ENCODE data around the gene SIK2.

SIK2 gene

DNA sequence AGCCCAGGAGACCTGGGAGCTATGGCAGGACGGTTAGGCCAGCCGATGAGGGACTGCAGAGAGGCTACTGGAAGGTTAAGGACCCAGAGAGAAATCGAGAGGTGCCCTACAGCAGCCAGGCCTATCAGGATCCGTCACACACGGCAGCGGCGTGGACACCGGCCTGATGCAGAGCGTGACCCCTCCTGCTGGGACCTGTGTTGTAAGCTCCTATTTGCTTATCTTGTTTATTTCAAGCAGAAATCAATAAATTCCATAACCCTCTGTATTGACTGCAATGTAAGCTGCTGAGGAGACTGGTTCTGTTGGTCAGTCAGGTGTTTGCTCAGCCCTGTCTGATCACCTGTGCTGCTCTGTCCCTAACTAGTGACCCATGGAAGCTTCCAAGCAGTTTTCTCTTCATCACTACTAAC, 124.1 kb downstream of the SIK2 start:
- no peak for DNase-seq (ENCODE audit: low read depth in 1 of 2, low spot score in 1 of 2)

DNA sequence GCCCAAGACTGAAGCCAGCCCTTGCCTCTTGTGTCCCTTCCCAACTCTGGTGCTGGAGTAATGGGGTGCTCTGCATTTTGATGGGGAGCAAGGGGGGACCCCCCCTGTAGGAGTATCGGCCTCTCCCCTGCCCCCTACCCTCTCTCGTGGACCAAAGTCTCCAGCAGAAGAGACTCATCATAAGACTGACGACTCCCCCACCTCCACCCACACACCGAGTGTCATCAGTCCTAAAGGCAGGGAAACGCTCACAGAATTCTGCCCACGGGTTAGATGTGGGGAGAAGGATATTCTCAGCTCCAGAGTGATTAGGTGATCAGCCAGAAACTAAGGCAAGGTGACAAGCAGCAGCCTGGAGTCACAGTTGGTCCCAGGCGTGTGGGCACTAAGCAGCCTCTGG, 125.2 kb downstream of the SIK2 start:
- no peak for DNase-seq (ENCODE audit: low read depth in 1 of 2, low spot score in 1 of 2)

DNA sequence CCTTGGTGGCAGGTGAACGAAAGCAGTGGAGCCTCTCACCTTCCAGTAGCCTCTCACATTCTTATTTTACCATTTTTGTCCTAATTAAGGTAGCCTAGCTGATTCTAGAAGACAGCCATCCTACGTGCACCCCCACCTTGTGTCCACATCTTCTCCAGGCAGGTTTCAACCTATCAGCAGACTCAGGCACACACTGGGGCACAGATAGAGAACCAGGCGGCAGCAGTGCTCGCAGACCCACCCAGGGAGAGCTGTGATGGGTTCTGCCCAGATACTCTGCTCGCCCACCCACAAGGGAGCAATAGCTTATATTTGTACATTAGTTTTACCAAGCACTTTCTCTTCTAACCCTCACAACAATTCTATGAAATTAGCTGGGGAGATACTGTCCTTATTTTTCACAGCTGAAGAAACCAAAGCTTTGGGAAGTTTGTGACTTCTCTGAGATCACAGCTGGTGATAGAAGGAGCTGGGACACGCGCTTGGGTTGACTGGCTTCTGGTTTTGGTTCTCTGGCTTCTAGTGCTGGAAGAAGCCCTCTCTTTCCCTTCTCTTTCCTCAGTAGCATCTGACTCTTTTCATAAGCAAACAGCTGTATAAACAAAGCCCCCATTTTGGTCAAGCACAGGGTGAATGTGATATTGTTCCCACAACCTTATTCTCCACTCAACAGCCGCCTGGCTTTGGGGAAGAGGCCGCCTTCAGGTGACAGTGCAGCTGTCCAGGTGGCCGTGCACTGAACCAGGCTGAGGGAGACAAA, 127.0 kb downstream of the SIK2 start:
- no peak for DNase-seq (ENCODE audit: low read depth in 1 of 2, low spot score in 1 of 2)

DNA sequence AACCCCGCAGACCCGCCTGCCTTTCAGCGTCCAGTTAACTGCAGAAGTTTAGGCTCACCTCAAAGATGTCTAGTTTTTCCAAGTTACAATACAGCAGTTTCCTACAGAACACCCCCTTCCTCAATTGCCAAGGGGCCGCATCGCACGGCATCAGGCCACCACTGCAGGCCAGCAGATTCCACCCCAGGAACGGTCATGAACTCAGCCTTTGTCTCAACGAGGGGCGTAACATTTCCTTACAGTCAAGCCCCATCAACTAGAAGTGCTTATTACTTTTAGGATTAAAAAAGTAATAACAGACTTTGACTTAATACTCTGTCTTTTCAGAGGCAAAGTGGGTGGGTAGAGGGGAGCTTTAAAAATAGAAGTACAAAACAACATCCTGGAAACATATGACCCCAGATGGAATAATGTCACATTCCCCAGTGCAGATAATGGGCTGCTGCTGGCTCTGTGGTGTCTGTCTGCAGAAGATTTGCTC, 127.6 kb downstream of the SIK2 start:
- no peak for DNase-seq (ENCODE audit: low read depth in 1 of 2, low spot score in 1 of 2)

DNA sequence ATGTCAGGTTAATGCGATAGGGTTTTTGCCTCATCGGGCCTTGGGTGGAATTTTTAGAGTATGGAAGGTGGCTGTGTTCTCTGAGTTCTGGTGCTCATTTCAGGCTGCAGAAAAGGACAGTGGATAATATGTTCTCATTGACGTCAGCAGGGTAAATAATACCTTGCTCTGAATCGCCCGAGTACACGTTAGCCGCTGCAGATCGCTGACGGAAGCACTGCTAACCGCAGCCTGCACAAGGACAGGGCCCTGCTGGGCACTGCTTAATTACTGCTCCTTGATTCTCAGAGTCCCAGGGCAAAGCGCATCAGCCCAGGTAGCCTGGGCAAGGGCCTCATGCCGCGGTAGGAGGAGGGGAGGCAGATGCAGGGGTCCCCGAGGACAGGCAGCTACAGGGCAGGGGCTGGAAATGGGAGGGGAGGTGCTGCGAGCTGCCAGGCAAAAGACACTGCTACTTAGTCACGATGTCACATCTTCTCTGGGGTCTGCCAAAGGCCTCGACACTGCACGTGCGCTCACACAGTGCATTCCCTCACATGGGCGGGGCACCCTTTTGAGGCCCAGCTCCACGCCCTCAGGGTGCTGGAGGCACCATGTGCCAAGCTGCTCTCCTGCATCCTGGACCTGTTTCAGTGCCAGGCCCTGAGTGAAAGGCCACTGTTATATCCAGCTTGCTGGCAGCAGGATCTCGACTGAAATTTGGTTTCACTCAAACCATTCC, 128.8 kb downstream of the SIK2 start:
- no peak for DNase-seq (ENCODE audit: low read depth in 1 of 2, low spot score in 1 of 2)

DNA sequence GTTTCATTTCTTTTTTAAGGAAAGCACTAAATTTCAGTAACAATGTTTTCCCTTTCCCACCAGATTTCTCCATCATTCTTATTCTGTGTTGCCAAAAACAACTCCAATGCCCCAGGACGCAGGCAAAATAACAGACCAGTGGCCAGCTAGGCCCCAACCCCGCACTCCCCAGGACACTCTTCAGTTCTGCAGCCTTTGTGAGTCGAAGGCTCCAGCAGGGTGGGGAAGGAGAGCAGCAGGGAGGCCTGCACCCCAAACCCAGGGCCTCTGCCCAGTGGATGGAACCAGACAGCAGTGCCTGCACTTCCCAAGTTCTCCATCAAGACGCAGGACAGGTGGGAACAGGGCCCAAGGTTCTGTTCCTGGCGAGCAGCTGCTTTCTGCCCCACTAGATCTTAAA, 129.6 kb downstream of the SIK2 start:
- no peak for DNase-seq (ENCODE audit: low read depth in 1 of 2, low spot score in 1 of 2)

DNA sequence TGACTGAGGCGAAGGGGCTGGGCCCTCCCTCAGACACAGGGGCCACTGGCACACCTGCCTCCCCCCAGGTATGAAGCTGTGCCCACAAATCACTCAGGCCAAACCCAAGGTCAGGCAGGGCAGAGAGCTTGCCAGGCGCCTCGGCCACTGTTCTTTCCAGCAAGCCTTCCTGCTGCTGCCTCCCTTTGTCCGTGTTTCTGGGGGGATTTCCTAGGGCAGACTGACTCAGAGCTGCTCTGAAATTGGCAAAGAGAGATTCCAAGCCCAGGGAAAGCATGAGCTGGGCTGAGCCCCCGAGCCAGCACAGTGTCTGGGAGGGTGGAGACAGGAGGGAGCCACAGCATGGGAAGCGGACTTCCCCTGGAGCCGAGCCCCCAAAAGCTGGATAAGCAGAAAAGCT, 130.8 kb downstream of the SIK2 start:
- DNase-seq (ENCODE audit: low read depth in 1 of 2, low spot score in 1 of 2) = no peak

DNA sequence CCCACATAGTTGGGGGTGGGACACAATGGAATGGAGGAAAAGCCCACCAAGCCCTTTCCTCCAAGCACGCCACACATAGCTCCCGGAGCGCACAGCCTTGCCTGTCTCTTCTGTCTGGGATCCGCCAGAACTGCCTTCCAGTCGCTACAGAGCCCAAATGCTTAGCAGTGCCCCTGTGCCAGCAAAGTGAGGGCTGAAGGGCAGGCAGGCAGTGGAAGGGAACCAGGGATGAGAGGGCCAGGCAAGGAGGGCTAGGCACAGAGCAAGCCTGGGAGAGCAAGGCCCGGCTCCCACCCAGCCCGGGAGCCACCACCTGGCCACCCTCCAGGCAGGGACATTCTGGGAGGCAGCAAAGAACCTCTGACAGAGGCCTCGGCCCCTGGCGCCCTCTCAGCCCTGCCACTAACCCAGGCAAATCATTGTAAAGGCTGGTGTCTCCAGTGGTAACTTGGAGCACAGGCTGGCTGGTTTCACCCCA, 131.4 kb downstream of the SIK2 start:
- no peak for DNase-seq (ENCODE audit: low read depth in 1 of 2, low spot score in 1 of 2)

DNA sequence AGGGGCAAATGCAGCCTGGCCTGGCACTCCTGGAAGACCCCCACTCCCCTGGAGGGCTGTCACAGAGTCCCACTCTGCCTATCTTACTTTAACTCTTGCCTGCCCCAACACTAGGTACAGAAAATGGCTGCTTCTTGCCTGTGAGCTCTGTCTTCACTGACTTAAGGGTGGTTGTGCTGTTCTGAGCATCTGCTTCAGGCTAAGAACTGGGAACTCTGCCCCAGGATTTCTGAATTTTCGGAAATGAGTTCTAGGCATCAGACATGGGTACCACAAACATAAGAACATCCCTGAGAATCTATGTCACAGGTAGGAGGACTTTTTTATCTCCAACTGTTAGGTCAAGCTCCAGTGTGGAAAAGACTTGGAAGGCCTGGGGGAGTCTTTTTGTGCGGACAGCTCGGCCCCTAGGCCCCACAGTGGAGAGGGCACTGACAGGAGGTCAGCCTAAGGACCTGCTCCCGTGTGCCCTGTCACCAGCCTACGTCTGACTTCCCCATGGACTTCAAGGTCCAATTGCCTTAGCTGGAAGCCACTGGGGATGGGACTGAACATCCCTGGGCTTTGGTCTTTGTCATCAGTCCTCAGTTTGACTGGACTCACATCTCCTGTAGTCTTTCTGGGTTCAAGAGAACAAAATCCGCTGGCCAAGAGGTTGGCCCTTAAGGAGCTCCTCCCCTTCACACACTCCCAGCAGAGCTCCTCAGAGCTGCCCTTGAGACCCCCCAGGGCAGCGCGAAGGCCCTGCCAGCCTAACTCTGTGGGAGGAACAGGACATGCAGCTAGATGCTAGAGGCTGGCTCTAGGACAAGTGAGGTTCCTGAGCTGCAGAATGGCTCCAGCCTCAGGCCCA, 132.1 kb downstream of the SIK2 start:
- DNase-seq (ENCODE audit: low read depth in 1 of 2, low spot score in 1 of 2) = no peak

DNA sequence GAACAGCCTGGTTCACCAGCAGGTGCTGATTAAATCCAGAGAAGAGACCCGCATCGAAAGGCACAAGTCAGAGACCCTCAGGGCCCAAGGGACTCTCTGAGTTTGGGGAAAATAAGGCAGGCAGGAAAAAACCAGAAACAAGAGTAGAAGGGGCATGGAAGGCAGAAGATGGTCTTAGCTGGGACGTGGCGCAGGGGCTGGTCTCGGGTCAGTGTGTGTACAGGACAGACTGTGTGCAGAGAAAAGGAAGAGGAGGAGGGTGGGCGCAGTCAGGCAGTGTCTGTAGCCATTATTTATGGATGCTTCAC, 132.7 kb downstream of the SIK2 start:
- DNase-seq (ENCODE audit: low read depth in 1 of 2, low spot score in 1 of 2) = no peak

DNA sequence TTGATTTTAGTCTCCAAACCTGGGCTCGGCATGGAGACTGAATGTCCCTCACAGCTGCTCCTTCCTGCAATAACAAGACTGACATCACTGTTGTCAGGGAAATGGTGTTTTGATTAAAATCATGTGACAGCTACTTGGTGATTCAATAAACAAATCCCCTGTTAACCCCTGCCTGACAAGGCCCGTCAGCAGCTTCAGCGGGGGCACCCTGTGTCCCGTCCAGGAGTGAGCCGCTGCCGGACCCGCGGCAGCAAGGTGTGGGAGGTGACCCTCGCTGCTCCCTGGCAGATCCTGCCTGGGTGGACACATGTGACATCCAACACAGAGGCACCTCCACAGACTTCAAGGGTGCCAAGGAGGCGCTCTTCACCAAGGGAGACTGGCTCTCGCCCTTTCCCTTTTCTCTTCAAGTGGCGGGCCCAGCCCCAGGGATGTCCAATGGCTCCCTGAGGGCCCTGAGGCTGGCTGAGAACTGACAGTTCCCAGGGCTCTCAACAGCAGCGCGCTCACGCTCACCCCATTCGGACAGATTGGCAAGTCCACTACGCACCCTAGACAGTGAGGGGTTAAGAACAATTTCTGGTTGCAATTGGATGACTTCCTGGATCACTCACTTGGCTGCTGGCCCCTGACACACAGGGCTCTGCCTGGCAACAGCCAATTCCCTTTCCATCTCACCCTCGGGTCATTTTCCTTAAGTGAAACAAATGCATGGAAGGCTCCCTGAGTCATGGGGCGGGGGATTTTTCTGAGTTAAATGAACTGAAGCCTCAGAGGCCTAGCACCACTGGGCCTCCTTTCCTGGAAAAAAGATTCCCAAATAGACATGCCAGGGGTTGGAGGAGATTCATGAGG, 133.2 kb downstream of the SIK2 start:
- no peak for DNase-seq (ENCODE audit: low read depth in 1 of 2, low spot score in 1 of 2)

DNA sequence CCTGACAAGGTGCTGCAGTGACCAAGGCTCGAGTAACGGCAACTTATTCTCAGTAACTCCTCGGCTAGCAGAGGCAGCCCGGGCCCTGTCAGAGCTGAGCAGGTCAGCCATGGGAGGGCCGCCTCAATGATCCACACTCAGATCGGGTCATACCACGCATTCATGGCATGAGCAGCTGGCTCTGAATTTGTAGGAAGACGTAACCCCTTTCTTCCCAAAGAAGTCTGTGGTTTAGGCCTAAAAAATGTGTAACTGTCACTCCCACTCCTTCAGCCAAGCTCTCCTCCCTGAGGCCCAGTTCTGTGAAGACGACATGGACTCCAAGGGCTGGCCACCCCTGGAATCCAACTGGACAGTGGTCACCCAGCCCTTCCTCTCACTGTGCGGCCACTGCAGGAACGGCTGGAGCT, 133.9 kb downstream of the SIK2 start:
- DNase-seq (ENCODE audit: low read depth in 1 of 2, low spot score in 1 of 2) = no peak

DNA sequence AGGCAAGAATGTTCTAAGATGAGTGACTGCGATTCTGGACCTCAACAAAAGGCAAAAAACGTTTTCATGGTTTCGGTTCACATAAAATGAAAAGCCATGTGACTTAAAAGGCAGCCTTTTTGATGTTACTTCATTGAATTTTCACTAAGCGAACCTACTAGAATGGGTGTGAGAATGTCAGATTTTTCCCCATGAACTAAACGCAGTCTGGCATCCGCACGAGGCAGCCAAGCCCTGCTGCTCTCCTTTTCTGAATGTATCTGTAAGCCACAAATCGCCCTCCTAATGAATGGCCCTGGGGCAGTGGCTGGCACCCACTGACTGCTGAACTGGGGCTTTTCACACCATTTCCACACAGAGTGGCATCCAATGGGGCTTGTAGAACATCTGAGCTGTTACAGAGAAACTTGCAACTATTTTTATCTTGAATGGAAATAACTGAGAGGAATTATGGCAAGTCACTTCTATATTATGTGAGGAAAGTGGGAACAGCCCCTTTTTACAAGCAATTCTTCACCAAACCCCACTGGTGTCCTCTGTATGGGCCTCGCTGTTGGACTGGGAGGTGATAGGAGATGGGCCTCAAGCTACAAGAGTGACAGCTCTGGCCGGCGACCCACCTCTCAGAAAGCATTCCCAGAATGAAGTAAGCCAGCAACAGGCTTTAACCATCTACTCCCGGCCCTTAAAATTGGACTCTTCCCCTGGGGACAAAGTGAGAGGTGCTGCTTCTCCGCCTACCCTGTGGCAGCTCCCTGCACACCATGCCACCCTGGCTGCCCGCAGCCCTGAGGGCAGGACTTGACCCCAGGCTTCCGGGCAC, 134.6 kb downstream of the SIK2 start:
- no peak for DNase-seq (ENCODE audit: low read depth in 1 of 2, low spot score in 1 of 2)

DNA sequence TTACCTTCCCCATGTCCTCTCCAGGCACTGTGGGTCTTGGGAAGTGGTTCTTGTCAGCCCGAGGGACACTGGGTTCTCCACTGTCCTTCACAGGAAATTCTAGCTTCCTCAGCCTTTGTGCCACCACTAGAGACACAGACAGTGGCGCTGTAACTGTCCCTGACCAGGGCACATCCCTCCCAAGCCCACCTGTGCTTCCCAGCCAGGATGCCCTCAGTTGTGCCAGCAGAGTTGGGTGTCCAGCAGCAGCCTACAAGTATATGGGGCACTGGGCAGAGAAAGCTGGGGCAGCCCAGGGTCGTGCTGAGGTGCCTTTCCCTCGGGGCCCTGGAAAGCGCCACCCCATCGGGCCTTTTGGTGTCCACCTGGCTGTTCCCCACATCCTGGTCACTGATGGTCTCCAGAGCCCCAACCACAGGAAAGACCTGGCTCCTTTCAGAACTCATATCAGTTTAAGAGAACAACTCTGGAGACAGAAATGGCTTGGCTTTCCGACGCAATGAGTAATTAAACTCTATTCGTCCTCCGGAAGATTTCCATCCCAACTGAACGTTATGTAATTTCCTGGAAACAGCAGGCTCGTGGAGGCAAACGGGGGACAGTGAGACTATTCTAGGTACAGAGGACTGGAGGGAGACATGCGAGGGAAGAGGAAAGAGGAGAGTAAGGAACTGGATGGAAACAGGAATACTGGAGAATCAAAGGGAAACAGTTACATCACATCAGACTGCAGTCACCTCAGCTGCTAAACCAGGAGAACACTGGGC, 135.4 kb downstream of the SIK2 start:
- no peak for DNase-seq (ENCODE audit: low read depth in 1 of 2, low spot score in 1 of 2)

DNA sequence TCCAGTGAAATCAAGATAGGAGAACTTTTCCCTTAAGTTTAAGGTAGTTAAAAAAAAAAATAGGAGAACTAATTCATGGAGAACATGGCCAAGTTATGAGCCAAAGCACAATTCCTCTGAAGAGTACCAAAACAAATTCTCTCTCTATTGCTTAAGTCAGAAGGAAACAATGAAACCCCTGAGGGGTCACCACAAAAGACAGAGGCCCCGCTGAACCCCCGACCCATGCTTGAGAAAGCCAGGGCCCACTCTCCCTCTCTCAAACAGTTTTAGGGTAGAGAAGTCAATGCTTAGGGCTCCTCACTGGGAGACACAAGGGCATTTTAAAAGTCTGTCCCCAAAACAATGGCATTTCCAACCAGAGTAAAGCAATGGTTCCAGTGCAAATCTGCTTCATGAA, 137.1 kb downstream of the SIK2 start:
- DNase-seq (ENCODE audit: low read depth in 1 of 2, low spot score in 1 of 2) = no peak

DNA sequence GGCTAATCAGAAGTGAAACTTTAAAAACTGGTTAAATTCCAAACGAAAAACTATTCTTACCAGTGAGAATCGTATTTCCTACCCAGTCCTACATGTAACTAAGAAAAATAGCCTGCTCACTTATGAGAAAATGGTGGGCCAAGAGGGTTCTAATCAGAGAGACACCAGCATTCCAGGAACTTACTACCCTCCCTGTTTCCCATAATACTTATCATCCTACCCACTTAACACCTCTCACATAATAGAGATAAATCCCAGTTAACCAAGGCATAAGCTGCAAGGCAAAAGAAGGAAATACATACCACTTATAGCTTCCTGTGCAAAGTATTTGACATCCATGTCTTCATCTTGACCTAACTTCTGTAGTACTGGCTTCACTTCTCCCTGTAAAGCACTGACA, 139.5 kb downstream of the SIK2 start:
- DNase-seq (ENCODE audit: low read depth in 1 of 2, low spot score in 1 of 2) = no peak

DNA sequence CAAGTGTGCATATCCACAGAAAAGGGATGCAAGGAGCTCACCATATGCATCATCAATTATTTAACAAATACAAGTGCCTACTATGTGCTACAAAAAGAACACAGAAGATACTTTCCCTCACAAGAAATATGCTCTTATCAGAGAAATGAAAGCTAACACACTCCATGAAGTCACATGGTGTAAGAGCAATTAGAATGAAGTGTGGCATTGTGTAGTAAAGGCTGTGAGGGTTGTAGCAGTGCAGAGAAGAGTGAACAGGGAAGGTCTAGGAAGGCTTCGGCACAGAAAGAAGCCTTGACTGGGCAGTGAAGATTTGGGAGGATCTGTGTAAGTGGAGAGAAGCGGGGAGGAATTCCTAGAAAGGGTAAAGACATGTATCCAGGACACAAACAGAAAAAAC, 141.5 kb downstream of the SIK2 start:
- no peak for DNase-seq (ENCODE audit: low read depth in 1 of 2, low spot score in 1 of 2)

DNA sequence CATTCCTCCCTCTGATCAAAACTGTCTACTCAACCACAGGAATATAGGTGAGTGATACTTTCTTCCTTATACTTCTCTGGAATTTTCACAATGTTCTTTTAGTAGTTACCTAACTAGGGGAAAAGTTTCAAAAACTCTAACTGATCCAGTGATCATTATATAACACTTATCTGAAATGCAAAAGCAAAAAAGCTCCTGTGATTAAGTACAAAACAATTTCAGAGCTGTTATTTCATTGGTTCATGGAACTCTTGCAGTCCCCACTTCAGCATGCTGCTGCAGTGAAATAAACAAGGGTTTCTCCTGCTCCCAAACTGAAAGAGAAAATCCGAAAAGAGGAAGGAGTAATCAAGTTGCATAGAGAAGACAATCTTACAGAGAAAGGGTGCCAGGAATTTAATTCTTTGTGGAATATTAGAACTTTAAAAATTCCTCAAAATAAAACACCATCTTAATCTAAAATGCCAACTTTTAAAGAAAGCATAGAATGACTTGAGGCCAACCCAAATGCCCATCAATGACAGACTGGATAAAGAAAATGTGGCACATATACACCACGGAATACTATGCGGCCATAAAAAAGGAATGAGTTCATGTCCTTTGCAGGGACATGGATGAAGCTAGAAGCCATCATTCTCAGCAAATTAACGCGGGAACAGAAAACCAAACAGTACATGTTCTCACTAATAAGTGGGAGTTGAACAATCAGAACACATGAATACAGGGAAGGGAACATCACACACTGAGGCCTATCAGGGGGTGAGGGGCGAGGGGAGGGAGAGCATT, 143.7 kb downstream of the SIK2 start:
- no peak for DNase-seq (ENCODE audit: low read depth in 1 of 2, low spot score in 1 of 2)

All from activated CD4-positive, alpha-beta T cell treated with anti-CD3 and anti-CD28 coated beads, Interleukin-2, amount 50 U/mL, for 24 hours (primary cell).